HepG2 (cell line): ENCODE data around the gene B3GNT8. TPM values are rescaled to one million over a fixed set of nuclear protein-coding genes. Genes with fewer than 3 reads are reported as not detected.

Experiments used
- EHMT2 ChIP-seq: fragments of 200-600 bp; sonication (generic); IDR thresholded peaks from 2 replicates; pipeline ENCODE4 v1.7.0; 2017; ENCODE audit warnings: antibody characterized with exemption, low read depth, low read length, borderline replicate concordance
- EP300 ChIP-seq, 3 experiments: sonication (generic) in 1 of 3; formaldehyde crosslinking in 1 of 3; IDR thresholded peaks; 2 replicates each; pipeline versions ENCODE4 v1.5.1 to v1.6.1; 2011 to 2020; ENCODE audit warnings: low read depth in 2 of 3, low read length in 2 of 3, borderline replicate concordance in 1 of 3, improper control_type of control experiment in 1 of 3, mild to moderate bottlenecking in 1 of 3, missing genetic modification reagents in 1 of 3, moderate library complexity in 1 of 3
- FIP1L1 ChIP-seq: fragments of 200-400 bp; formaldehyde crosslinking; IDR thresholded peaks from 2 replicates; pipeline ENCODE4 v1.6.1; 2018; ENCODE audit warnings: low read depth, mild to moderate bottlenecking, low read length, moderate library complexity, borderline replicate concordance; ENCODE audit not compliant: insufficient read depth
- FOXP1 ChIP-seq, 2 experiments: fragments of 450-650 bp in 1 of 2; IDR thresholded peaks; 2 replicates each; pipeline ENCODE4 v1.6.1; 2017 to 2018; ENCODE audit warnings: antibody characterized with exemption in 1 of 2
- GLI4 ChIP-seq: sonication (generic); formaldehyde crosslinking; IDR thresholded peaks from 2 replicates; pipeline ENCODE4 v1.5.1; 2020; ENCODE audit warnings: missing genetic modification reagents, mild to moderate bottlenecking, moderate library complexity, borderline replicate concordance
- HINFP ChIP-seq: sonication (generic); formaldehyde crosslinking; IDR thresholded peaks from 2 replicates; pipeline ENCODE4 v1.4.0; 2020; ENCODE audit warnings: low read depth, mild to moderate bottlenecking, missing genetic modification reagents
- HOXD1 ChIP-seq: sonication (generic); formaldehyde crosslinking; IDR thresholded peaks from 2 replicates; pipeline ENCODE4 v1.5.0; 2020; ENCODE audit warnings: missing genetic modification reagents
- JUNB ChIP-seq: sonication (generic); formaldehyde crosslinking; IDR thresholded peaks from 2 replicates; pipeline ENCODE4 v1.8.0; 2022; ENCODE audit warnings: missing genetic modification reagents, mild to moderate bottlenecking, borderline replicate concordance
- KDM2A ChIP-seq: sonication (generic); formaldehyde crosslinking; IDR thresholded peaks from 2 replicates; pipeline ENCODE4 v1.4.0; 2020; ENCODE audit warnings: low read depth, missing genetic modification reagents, borderline replicate concordance
- MED13 ChIP-seq: sonication (generic); formaldehyde crosslinking; IDR thresholded peaks from 2 replicates; pipeline ENCODE4 v1.5.0; 2020; ENCODE audit warnings: missing genetic modification reagents
- PHF5A ChIP-seq: IDR thresholded peaks from one replicate; pipeline ENCODE4 v1.6.1; 2018; ENCODE audit warnings: low read depth, missing genetic modification reagents; ENCODE audit not compliant: unreplicated experiment
- PHF8 ChIP-seq: sonication (generic); formaldehyde crosslinking; IDR thresholded peaks from 2 replicates; pipeline ENCODE4 v1.5.0; 2020; ENCODE audit warnings: missing genetic modification reagents
- REPIN1 ChIP-seq: sonication (generic); formaldehyde crosslinking; IDR thresholded peaks from 2 replicates; pipeline ENCODE4 v1.8.0; 2022; ENCODE audit warnings: missing genetic modification reagents, low read depth, mild to moderate bottlenecking, borderline replicate concordance
- SALL1 ChIP-seq: sonication (generic); formaldehyde crosslinking; IDR thresholded peaks from 2 replicates; pipeline ENCODE4 v1.8.0; 2022; ENCODE audit warnings: mild to moderate bottlenecking, missing genetic modification reagents
- SP140L ChIP-seq: sonication (generic); formaldehyde crosslinking; IDR thresholded peaks from 2 replicates; pipeline ENCODE4 v1.4.0; 2020; ENCODE audit warnings: missing genetic modification reagents, borderline replicate concordance
- TBL1XR1 ChIP-seq: fragments of 150-350 bp; IDR thresholded peaks from 2 replicates; pipeline ENCODE4 v1.6.1; 2014; ENCODE audit warnings: borderline replicate concordance, low read length; ENCODE audit not compliant: partially characterized antibody
- ZNF280D ChIP-seq: sonication (generic); formaldehyde crosslinking; IDR thresholded peaks from 2 replicates; pipeline ENCODE4 v1.5.1; 2020; ENCODE audit warnings: mild to moderate bottlenecking, missing genetic modification reagents
- ZNF335 ChIP-seq: sonication (generic); formaldehyde crosslinking; IDR thresholded peaks from 2 replicates; pipeline ENCODE4 v1.4.0; 2020; ENCODE audit warnings: missing genetic modification reagents
- ZNF337 ChIP-seq: sonication (generic); formaldehyde crosslinking; IDR thresholded peaks from 2 replicates; pipeline ENCODE4 v1.5.1; 2020; ENCODE audit warnings: missing genetic modification reagents, low read depth, mild to moderate bottlenecking, borderline replicate concordance
- ZNF567 ChIP-seq: sonication (generic); formaldehyde crosslinking; IDR thresholded peaks from 2 replicates; pipeline ENCODE4 v1.8.1; 2023; ENCODE audit warnings: mild to moderate bottlenecking, missing genetic modification reagents, borderline replicate concordance
- ZSCAN31 ChIP-seq: sonication (generic); formaldehyde crosslinking; IDR thresholded peaks from 2 replicates; pipeline ENCODE4 v1.5.0; 2020; ENCODE audit warnings: low read depth, mild to moderate bottlenecking, missing genetic modification reagents
- polyA plus RNA-seq, 8 experiments: library from polyadenylated mRNA; depleted of rRNA in 3 of 8; stranded (reverse) in 7 of 8; unstranded in 1 of 8; fragments of >200 nt; fragmentation: Illumina TruSeq in 4 of 8; extraction: Trizol in 4 of 8; gene quantifications; 2 replicates each; pipeline versions ENCODE4 v1.2.1 to v1.2.3, GENCODE V29; 2011 to 2016; ENCODE audit warnings: low read depth in 4 of 8, missing spikeins in 1 of 8, mixed read lengths in 1 of 8; ENCODE audit not compliant: insufficient read depth in 1 of 8
- total RNA-seq, 5 experiments: library from RNA; depleted of rRNA; stranded (reverse); fragments of >200 nt; fragmentation: Illumina TruSeq; extraction: Trizol; gene quantifications; 2 replicates each; pipeline ENCODE4 v1.2.3, GENCODE V29; 2016; ENCODE audit warnings: low read depth in 1 of 5
- TF ChIP-seq, protein P1 (sequence below): IDR thresholded peaks from 2 replicates; pipeline ENCODE4 v1.4.0; 2020; ENCODE audit warnings: mild to moderate bottlenecking, missing genetic modification reagents

B3GNT8 gene
- total and polyA plus RNA-seq, 2 of the 13 experiments (the other 11 are each of a cell fraction or from before 2014, with no cell fraction given), result 0.26 to 1.9 TPM

GRCh38 chr19:41409288-41409687 lies 17.9 kb downstream of the B3GNT8 start (continued):
- TF ChIP-seq EP300 (IDR thresholded peaks at IDR 0.05; ENCODE audit: low read depth in 2 of 2, low read length in 2 of 2) (no peak), EP300 (CRISPR knock-in tag; IDR thresholded peaks at IDR 0.05; ENCODE audit: borderline replicate concordance) (no peak), GLI4 (CRISPR knock-in tag) (no peak), JUNB (peak; percentile 93), SP140L (CRISPR knock-in tag) (no peak), FIP1L1 (no peak), HINFP (CRISPR knock-in tag) (no peak), FOXP1 (IDR thresholded peaks at IDR 0.05) (no peak), FOXP1 (CRISPR knock-in tag; IDR thresholded peaks at IDR 0.05) (no peak), KDM2A (no peak; the same call in 1 of the 2 replicates), ZNF567 (CRISPR knock-in tag) (no peak), SALL1 (CRISPR knock-in tag) (peak; percentile 19; the same call in 1 of the 2 replicates), EHMT2 (no peak), ZNF337 (CRISPR knock-in tag) (no peak), ZNF335 (CRISPR knock-in tag) (peak; percentile 94), PHF8 (no peak; the same call in 1 of the 2 replicates), REPIN1 (no peak), ZSCAN31 (CRISPR knock-in tag) (no peak), ZNF280D (CRISPR knock-in tag) (0 out of 2 replicates have a peak, but pooled peaks have one; percentile 37), PHF5A (CRISPR knock-in tag) (no peak), MED13 (no peak), HOXD1 (CRISPR knock-in tag) (no peak), TBL1XR1 (no peak)
- TF ChIP-seq, protein P1, sequence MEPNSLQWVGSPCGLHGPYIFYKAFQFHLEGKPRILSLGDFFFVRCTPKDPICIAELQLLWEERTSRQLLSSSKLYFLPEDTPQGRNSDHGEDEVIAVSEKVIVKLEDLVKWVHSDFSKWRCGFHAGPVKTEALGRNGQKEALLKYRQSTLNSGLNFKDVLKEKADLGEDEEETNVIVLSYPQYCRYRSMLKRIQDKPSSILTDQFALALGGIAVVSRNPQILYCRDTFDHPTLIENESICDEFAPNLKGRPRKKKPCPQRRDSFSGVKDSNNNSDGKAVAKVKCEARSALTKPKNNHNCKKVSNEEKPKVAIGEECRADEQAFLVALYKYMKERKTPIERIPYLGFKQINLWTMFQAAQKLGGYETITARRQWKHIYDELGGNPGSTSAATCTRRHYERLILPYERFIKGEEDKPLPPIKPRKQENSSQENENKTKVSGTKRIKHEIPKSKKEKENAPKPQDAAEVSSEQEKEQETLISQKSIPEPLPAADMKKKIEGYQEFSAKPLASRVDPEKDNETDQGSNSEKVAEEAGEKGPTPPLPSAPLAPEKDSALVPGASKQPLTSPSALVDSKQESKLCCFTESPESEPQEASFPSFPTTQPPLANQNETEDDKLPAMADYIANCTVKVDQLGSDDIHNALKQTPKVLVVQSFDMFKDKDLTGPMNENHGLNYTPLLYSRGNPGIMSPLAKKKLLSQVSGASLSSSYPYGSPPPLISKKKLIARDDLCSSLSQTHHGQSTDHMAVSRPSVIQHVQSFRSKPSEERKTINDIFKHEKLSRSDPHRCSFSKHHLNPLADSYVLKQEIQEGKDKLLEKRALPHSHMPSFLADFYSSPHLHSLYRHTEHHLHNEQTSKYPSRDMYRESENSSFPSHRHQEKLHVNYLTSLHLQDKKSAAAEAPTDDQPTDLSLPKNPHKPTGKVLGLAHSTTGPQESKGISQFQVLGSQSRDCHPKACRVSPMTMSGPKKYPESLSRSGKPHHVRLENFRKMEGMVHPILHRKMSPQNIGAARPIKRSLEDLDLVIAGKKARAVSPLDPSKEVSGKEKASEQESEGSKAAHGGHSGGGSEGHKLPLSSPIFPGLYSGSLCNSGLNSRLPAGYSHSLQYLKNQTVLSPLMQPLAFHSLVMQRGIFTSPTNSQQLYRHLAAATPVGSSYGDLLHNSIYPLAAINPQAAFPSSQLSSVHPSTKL (CRISPR knock-in tag), result 0 out of 2 replicates have a peak, but pooled peaks have one; percentile 34
